HG03025 (cell line): Measurements from ENCODE around the gene TECTB.

Experiments
- ATAC-seq: cut with Tn5 transposase; IDR thresholded peaks from one replicate; pipeline ENCODE4 v1.9.1; 2021; ENCODE audit warnings: mild to moderate bottlenecking, moderate library complexity; ENCODE audit not compliant: unreplicated experiment, low FRiP score

TECTB gene

GRCh38 chr10:112304267-112304859, 21.2 kb downstream of the TECTB start:
- ATAC-seq: no peak

GRCh38 chr10:112307358-112308124, 24.3 kb downstream of the TECTB start:
- ATAC-seq: no peak

GRCh38 chr10:112308125-112308502, 24.9 kb downstream of the TECTB start:
- ATAC-seq: no peak

GRCh38 chr10:112311481-112311880, 28.3 kb downstream of the TECTB start:
- no peak for ATAC-seq

GRCh38 chr10:112313234-112313633, 30.0 kb downstream of the TECTB start:
- ATAC-seq: no peak

GRCh38 chr10:112313911-112314310, 30.7 kb downstream of the TECTB start:
- no peak for ATAC-seq

- no peak for ATAC-seq
These were observed 31.7 kb downstream of the TECTB start for GRCh38 chr10:112314822-112315474.

GRCh38 chr10:112327678-112328077, 44.5 kb downstream of the TECTB start:
- ATAC-seq: no peak

GRCh38 chr10:112330162-112330561, 47.0 kb downstream of the TECTB start:
- ATAC-seq: no peak

- ATAC-seq: no peak
These were observed 47.5 kb downstream of the TECTB start for GRCh38 chr10:112330607-112331160.

- ATAC-seq: no peak
These were observed 48.8 kb downstream of the TECTB start for GRCh38 chr10:112332022-112332421.

GRCh38 chr10:112332509-112333228, 49.5 kb downstream of the TECTB start:
- no peak for ATAC-seq

- ATAC-seq: no peak
These were observed 50.3 kb downstream of the TECTB start for GRCh38 chr10:112333452-112333851.

- ATAC-seq: no peak
These were observed 52.1 kb downstream of the TECTB start for GRCh38 chr10:112335111-112335867.

- no peak for ATAC-seq
These were observed 52.7 kb downstream of the TECTB start for GRCh38 chr10:112335868-112336265.

- ATAC-seq: no peak
These were observed 53.5 kb downstream of the TECTB start for GRCh38 chr10:112336556-112337201.

GRCh38 chr10:112338957-112339356, 55.8 kb downstream of the TECTB start:
- no peak for ATAC-seq

- no peak for ATAC-seq
These were observed 57.4 kb downstream of the TECTB start for GRCh38 chr10:112340601-112341000.

- ATAC-seq: no peak
These were observed 60.0 kb downstream of the TECTB start for GRCh38 chr10:112343056-112343806.
